HepG2 (cell line): ENCODE measurements around the gene ITGB3. TPM values are rescaled to one million over a fixed set of nuclear protein-coding genes. Genes with fewer than 3 reads are reported as not detected.

Experiments
- ADNP ChIP-seq: sonication (generic); formaldehyde crosslinking; IDR thresholded peaks from 2 replicates; pipeline ENCODE4 v1.4.0; 2020; ENCODE audit warnings: missing genetic modification reagents
- ATAD3A ChIP-seq: sonication (generic); formaldehyde crosslinking; IDR thresholded peaks from 2 replicates; pipeline ENCODE4 v1.4.0; 2020; ENCODE audit warnings: missing genetic modification reagents
- ATF1 ChIP-seq: IDR thresholded peaks from 2 replicates; pipeline ENCODE4 v1.6.1; 2016; ENCODE audit warnings: mild to moderate bottlenecking, control low read depth
- CENPBD1 ChIP-seq: sonication (generic); formaldehyde crosslinking; IDR thresholded peaks from 2 replicates; pipeline ENCODE4 v1.8.0; 2022; ENCODE audit warnings: missing genetic modification reagents, low read depth, mild to moderate bottlenecking, borderline replicate concordance
- HOXD1 ChIP-seq: sonication (generic); formaldehyde crosslinking; IDR thresholded peaks from 2 replicates; pipeline ENCODE4 v1.5.0; 2020; ENCODE audit warnings: missing genetic modification reagents
- KLF13 ChIP-seq: sonication (generic); formaldehyde crosslinking; IDR thresholded peaks from 2 replicates; pipeline ENCODE4 v1.4.0; 2020; ENCODE audit warnings: mild to moderate bottlenecking, missing genetic modification reagents
- REL ChIP-seq: sonication (generic); formaldehyde crosslinking; conservative IDR thresholded peaks from 2 replicates; pipeline ENCODE4 v1.8.0; 2022; ENCODE audit warnings: mild to moderate bottlenecking, missing genetic modification reagents, moderate library complexity
- RELA ChIP-seq: sonication (generic); formaldehyde crosslinking; IDR thresholded peaks from 2 replicates; pipeline ENCODE4 v1.4.0; 2020; ENCODE audit warnings: missing genetic modification reagents
- SPEN ChIP-seq: sonication (generic); formaldehyde crosslinking; IDR thresholded peaks from 2 replicates; pipeline ENCODE4 v1.5.1; 2020; ENCODE audit warnings: low read depth, mild to moderate bottlenecking, missing genetic modification reagents
- TFE3 ChIP-seq: IDR thresholded peaks from 2 replicates; pipeline ENCODE4 v1.6.1; 2016
- ZBTB20 ChIP-seq: sonication (generic); formaldehyde crosslinking; IDR thresholded peaks from 2 replicates; pipeline ENCODE4 v1.8.1; 2023; ENCODE audit warnings: missing genetic modification reagents, low read depth, mild to moderate bottlenecking, borderline replicate concordance
- ZFY ChIP-seq: sonication (generic); formaldehyde crosslinking; IDR thresholded peaks from 2 replicates; pipeline ENCODE4 v1.4.0; 2020; ENCODE audit warnings: missing genetic modification reagents
- ZNF138 ChIP-seq: sonication (generic); formaldehyde crosslinking; IDR thresholded peaks from 2 replicates; pipeline ENCODE4 v1.5.0; 2020; ENCODE audit warnings: mild to moderate bottlenecking, low read depth, missing genetic modification reagents
- ZNF232 ChIP-seq: sonication (generic); formaldehyde crosslinking; IDR thresholded peaks from 2 replicates; pipeline ENCODE4 v1.4.0; 2020; ENCODE audit warnings: missing genetic modification reagents, borderline replicate concordance
- ZNF260 ChIP-seq: sonication (generic); formaldehyde crosslinking; IDR thresholded peaks from 2 replicates; pipeline ENCODE4 v1.4.0; 2020; ENCODE audit warnings: missing genetic modification reagents, low read depth, mild to moderate bottlenecking, borderline replicate concordance
- ZNF513 ChIP-seq: sonication (generic); formaldehyde crosslinking; conservative IDR thresholded peaks from 2 replicates; pipeline ENCODE4 v1.5.0; 2020; ENCODE audit warnings: missing genetic modification reagents
- ZNF589 ChIP-seq: sonication (generic); formaldehyde crosslinking; conservative IDR thresholded peaks from 2 replicates; pipeline ENCODE4 v1.8.0; 2022; ENCODE audit warnings: mild to moderate bottlenecking, moderate library complexity, missing genetic modification reagents
- ZNF609 ChIP-seq: sonication (generic); formaldehyde crosslinking; IDR thresholded peaks from 2 replicates; pipeline ENCODE4 v1.4.0; 2020; ENCODE audit warnings: mild to moderate bottlenecking, missing genetic modification reagents, borderline replicate concordance
- ZNF691 ChIP-seq: sonication (generic); formaldehyde crosslinking; IDR thresholded peaks from 2 replicates; pipeline ENCODE4 v1.4.0; 2020; ENCODE audit warnings: missing genetic modification reagents, low read depth, mild to moderate bottlenecking, borderline replicate concordance
- ZSCAN31 ChIP-seq: sonication (generic); formaldehyde crosslinking; IDR thresholded peaks from 2 replicates; pipeline ENCODE4 v1.5.0; 2020; ENCODE audit warnings: low read depth, mild to moderate bottlenecking, missing genetic modification reagents
- polyA plus RNA-seq, 8 experiments: library from polyadenylated mRNA; depleted of rRNA in 3 of 8; stranded (reverse) in 7 of 8; unstranded in 1 of 8; fragments of >200 nt; fragmentation: Illumina TruSeq in 4 of 8; extraction: Trizol in 4 of 8; gene quantifications; 2 replicates each; pipeline versions ENCODE4 v1.2.1 to v1.2.3, GENCODE V29; 2011 to 2016; ENCODE audit warnings: low read depth in 4 of 8, missing spikeins in 1 of 8, mixed read lengths in 1 of 8; ENCODE audit not compliant: insufficient read depth in 1 of 8
- total RNA-seq, 5 experiments: library from RNA; depleted of rRNA; stranded (reverse); fragments of >200 nt; fragmentation: Illumina TruSeq; extraction: Trizol; gene quantifications; 2 replicates each; pipeline ENCODE4 v1.2.3, GENCODE V29; 2016; ENCODE audit warnings: low read depth in 1 of 5

Gene ITGB3
- total and polyA plus RNA-seq, 2 of the 13 experiments (the other 11 are each of a cell fraction or from before 2014, with no cell fraction given) = 0.09 to 0.31 TPM

GRCh38 chr17:47323382-47324223 is 70.0 kb downstream of the ITGB3 start, which contains the start of gene EFCAB13 (continued):
- peak; percentile 92 for TF ChIP-seq SPEN (CRISPR knock-in tag)
- no peak for TF ChIP-seq ZNF260 (CRISPR knock-in tag)
- TF ChIP-seq CENPBD1 (CRISPR knock-in tag) = peak; percentile 53; the same call in 1 of the 2 replicates
- TF ChIP-seq ADNP (CRISPR knock-in tag) = no peak; the same call in 1 of the 2 replicates
- TF ChIP-seq ZNF138 (CRISPR knock-in tag) = peak; percentile 97
- TF ChIP-seq ZBTB20 (CRISPR knock-in tag) = peak; percentile 82
- peak; percentile 88; the same call in 1 of the 2 replicates for TF ChIP-seq ZNF691 (CRISPR knock-in tag)
- TF ChIP-seq KLF13 (CRISPR knock-in tag) = peak; percentile 33; the same call in 1 of the 2 replicates
- peak; percentile 99 for TF ChIP-seq ZSCAN31
- no peak for TF ChIP-seq ATAD3A (CRISPR knock-in tag)
- peak; percentile 98 for TF ChIP-seq ZNF589
- TF ChIP-seq ZNF232 (CRISPR knock-in tag) = peak; percentile 90
- peak; percentile 46; the same call in 1 of the 2 replicates for TF ChIP-seq ZNF609 (CRISPR knock-in tag)
- no peak for TF ChIP-seq ATF1 (CRISPR knock-in tag)
- peak; percentile 76 for TF ChIP-seq TFE3
- TF ChIP-seq ZNF513 (CRISPR knock-in tag) = no peak
- peak; percentile 92 for TF ChIP-seq HOXD1 (CRISPR knock-in tag)
- TF ChIP-seq RELA = 0 out of 2 replicates have a peak, but pooled peaks have one; percentile 25
- TF ChIP-seq ZFY (CRISPR knock-in tag) = peak; percentile 94
- TF ChIP-seq REL (CRISPR knock-in tag) = peak; percentile 99
